ENCODE measurements around the gene CMTM4.

DNA sequence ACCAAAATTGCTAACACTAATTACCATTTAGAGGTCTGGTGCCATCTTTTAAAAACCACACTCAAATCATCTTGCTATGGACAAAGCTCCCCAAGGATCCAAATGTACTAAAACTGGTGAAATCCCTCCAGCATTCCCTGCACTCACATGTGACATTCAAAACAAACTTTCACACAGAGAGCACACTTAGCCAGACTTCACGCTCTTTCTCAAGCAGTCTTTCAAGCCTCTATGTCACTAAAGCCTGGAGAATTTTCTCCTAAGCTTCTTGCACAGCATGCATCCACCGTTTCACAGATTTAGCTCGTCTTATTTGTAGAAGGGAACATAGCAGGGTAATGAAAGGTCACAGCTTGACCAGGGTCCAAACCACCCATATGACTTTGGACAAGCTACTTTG, 72.8 kb downstream of the CMTM4 start:
- TF ChIP-seq, protein P1, sequence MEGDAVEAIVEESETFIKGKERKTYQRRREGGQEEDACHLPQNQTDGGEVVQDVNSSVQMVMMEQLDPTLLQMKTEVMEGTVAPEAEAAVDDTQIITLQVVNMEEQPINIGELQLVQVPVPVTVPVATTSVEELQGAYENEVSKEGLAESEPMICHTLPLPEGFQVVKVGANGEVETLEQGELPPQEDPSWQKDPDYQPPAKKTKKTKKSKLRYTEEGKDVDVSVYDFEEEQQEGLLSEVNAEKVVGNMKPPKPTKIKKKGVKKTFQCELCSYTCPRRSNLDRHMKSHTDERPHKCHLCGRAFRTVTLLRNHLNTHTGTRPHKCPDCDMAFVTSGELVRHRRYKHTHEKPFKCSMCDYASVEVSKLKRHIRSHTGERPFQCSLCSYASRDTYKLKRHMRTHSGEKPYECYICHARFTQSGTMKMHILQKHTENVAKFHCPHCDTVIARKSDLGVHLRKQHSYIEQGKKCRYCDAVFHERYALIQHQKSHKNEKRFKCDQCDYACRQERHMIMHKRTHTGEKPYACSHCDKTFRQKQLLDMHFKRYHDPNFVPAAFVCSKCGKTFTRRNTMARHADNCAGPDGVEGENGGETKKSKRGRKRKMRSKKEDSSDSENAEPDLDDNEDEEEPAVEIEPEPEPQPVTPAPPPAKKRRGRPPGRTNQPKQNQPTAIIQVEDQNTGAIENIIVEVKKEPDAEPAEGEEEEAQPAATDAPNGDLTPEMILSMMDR (conservative IDR thresholded peaks at IDR 0.05; ENCODE audit: low read length) = no peak
- no peak for TF ChIP-seq EZH2phosphoT487 (IDR thresholded peaks at IDR 0.05; ENCODE audit: borderline replicate concordance)
